H54 (cell line): ENCODE results near the gene TMUB1.
A peak's percentile ranks its signal among the peaks of the same experiment; 100 is the strongest.

ENCODE experiments used
- DNase-seq: peaks from one replicate; pipeline ENCODE4 v3.0.0; 2011; ENCODE audit warnings: low spot score, mixed read lengths; ENCODE audit not compliant: insufficient read length
- FAIRE-seq: peaks from 3 replicates; lab custom pipeline; 2011; peaks lifted over from hg19 to GRCh38; lab: Jason Lieb, UNC
- POLR2A ChIP-seq: IDR thresholded peaks from 2 replicates; pipeline ENCODE4 v1.6.1; 2011; ENCODE audit warnings: low read depth, mild to moderate bottlenecking, low read length

Gene TMUB1

GRCh38 chr7:151116603-151117440 lies 33.5 kb upstream of the TMUB1 start:
- FAIRE-seq (no peak), DNase-seq (no peak)
- no peak for TF ChIP-seq POLR2A

GRCh38 chr7:151115836-151116418 lies 32.6 kb upstream of the TMUB1 start:
- no peak for TF ChIP-seq POLR2A
- no peak for DNase-seq
- FAIRE-seq: no peak

DNA sequence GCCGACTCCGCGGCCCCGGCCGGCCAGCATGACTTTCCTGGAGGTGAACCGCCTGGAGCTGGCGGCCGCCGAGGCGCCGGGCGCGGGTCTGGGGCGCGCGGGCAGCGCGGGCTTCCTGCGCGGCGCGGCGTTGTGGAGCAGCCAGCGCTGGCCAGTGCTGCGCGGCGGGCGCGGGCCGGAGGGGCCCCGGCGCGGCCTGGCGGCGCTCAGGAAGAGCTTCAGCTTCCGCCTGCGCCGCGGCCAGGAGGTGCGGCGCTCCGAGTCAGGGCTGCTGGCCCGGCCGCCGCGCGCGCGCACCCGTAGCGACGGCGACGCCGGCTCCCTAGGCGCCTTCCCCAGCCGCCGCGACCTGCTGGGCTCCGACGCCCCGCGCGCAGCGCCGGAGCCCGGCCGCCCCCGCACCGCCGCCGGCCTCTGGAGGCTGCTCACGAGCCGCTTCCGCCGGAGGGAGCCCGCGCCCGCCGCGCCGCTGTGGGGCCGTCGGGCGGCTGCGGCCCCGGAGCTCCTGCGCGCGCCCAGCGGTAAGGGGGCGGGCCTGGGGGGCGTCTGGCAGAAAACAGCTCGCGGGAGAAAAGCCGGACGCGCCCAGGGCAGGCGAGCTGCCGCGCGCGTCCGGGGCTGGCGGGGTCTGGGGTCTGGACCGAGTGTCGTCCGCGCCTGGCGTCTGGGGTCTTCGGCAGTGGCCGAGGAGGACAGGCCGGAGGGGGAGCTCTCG lies 32.0 kb upstream of the TMUB1 start:
- FAIRE-seq (no peak), DNase-seq (no peak)
- no peak for TF ChIP-seq POLR2A

DNA sequence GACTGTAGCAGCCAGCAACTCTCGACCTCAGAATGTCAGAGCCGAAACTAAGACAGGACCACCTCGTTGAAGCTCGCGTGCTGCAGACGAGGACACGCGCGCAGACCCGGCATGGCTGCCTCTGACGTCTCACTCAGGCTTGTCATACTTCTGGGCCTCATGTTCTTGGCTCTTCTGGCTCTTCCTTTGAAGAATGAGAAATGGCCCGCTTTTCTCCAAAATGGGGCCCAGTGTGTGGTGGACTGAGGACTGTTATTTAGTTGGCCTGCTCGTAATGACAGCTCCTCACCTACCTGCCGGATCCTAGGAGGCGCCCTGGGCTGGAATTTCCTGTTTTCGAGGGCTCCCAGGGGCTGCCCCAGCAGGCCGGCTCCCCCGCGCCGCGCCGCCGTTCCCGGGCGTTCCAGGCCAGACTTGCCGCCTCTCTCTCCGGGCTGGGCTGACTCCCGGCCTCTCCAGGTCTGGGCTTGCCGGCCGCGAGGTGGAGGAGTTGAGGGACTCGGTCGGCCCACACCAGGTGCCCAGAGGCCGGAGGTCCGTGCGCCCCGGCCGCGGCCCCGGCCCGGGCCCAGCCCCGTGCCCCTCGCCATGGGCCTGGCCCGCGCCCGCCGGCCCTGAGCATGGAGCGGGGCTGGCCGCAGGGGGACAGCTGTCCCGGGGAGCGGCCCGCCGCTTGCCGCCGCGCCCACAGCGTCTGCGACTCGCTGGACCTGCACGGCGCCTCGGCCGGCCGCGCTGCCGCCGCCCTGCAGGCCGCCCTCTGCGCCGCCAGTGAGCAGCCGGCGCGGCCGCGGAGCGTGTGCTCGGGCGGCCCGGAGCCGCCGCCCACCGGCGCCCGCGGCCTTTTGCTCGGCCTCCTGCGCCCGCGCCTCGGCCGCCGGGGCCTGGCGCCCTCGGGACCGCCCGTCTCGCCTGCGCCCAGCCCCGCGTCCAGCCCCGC lies 31.1 kb upstream of the TMUB1 start:
- TF ChIP-seq POLR2A: no peak
- peak; percentile 76 for DNase-seq
- no peak for FAIRE-seq

GRCh38 chr7:151113344-151114150 lies 30.3 kb upstream of the TMUB1 start:
- FAIRE-seq: no peak
- DNase-seq: peak; percentile 99
- TF ChIP-seq POLR2A: no peak

DNA sequence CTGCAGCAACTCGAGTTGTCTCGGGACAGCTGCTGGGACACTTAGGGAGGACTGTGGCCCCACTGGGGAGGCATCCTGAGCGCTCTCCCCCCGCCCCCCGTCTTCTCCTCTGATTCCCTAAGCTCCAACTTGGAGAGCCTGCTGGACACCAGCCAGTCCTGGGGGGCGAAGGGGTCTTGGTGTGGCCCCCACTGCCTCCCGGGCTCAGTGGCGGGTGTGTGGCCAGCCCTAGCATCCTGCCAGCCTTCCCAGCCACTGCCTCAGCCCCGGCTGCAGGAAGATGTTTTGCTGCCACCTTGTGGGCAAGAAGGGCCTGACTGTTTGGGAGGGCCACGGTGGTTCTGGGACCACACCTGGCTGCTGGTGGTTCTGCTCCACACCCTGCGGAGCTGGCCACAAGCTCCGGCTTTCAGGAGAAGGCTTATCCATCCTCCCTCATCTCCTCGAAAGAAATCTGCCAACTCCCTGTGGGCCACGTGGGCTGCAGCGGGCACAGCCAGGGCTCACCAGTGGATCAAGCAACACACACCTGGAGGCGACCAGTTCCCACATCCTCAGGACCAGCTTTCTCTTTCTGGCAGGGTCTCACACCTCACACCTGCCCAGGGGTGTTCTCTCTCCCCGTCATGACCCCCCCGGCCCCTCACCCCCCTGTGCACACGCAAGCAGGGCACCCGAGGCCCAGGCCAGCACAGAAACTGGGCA lies 27.8 kb upstream of the TMUB1 start:
- no peak for FAIRE-seq
- TF ChIP-seq POLR2A: no peak

DNA sequence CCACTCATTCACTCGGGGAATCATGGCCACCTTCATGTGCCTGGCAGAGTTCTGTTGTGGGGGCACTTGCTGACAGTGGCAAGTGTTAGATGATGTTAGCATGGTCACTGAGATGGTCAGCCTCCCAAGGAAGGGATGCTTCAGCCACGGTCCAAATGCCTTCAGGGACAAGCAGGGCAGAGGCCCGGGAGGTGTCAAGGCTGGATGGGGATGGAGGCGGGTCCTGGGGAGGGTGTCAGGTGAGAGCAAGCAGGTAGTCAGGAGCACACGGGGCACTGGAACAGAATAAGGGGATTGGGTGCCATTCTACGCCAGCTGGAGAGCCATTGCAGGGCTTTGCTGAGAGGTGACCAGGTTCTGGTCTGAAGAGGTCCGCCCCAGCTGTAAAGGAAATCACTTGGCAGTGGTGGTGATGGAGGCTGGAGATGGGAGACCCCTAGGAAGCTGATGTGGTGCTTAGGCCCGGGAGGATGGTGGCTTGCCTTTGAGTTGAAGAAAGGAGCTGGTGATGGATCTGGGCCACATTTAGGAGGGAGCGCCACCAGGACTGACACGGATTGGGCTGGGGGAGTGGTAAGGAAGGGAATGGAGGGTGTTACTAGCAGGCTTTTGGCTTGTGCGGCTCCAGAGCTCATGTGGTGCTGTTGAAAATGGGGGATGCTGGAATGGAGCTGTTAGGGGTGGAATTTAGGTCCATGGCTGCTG lies 27.1 kb upstream of the TMUB1 start:
- no peak for DNase-seq
- no peak for TF ChIP-seq POLR2A
- no peak for FAIRE-seq

More for the DNA sequence above, 27.8 kb upstream of the TMUB1 start:
- peak; percentile 94 for DNase-seq

GRCh38 chr7:151109094-151110048 lies 26.1 kb upstream of the TMUB1 start:
- FAIRE-seq (no peak), DNase-seq (no peak)
- TF ChIP-seq POLR2A: 0 out of 2 replicates have a peak, but pooled peaks have one; percentile 9

- TF ChIP-seq POLR2A: no peak
- no peak for FAIRE-seq
- DNase-seq: no peak
These were observed 24.6 kb upstream of the TMUB1 start for GRCh38 chr7:151107882-151108281.
